Ishikawa (cell line): Measurements from ENCODE around the gene KIF15.

Experiments
- CEBPB ChIP-seq: IDR thresholded peaks from 2 replicates; pipeline ENCODE4 v1.6.1; 2012
- CREB1 ChIP-seq: IDR thresholded peaks from 2 replicates; pipeline ENCODE4 v1.6.1; 2012; ENCODE audit warnings: low read depth
- EP300 ChIP-seq: IDR thresholded peaks from 2 replicates; pipeline ENCODE4 v1.6.1; 2012; ENCODE audit warnings: borderline replicate concordance
- FOXM1 ChIP-seq: IDR thresholded peaks from 2 replicates; pipeline ENCODE4 v1.6.1; 2012; ENCODE audit warnings: low read depth, borderline replicate concordance
- MAX ChIP-seq: IDR thresholded peaks from 2 replicates; pipeline ENCODE4 v1.6.1; 2012
- NFIC ChIP-seq: IDR thresholded peaks from 2 replicates; pipeline ENCODE4 v1.6.1; 2012
- RAD21 ChIP-seq: IDR thresholded peaks from 2 replicates; pipeline ENCODE4 v1.6.1; 2012; ENCODE audit warnings: low read depth
- TEAD4 ChIP-seq: IDR thresholded peaks from 2 replicates; pipeline ENCODE4 v1.6.1; 2012
- TF ChIP-seq, protein P1 (sequence below): IDR thresholded peaks from 2 replicates; pipeline ENCODE4 v1.6.1; 2012; ENCODE audit warnings: low read depth, mild to moderate bottlenecking
- TF ChIP-seq, protein P2 (sequence below): IDR thresholded peaks from 2 replicates; pipeline ENCODE4 v1.6.1; 2012

- TF ChIP-seq CEBPB, result no peak
- no peak for TF ChIP-seq EP300
- TF ChIP-seq, protein P1, sequence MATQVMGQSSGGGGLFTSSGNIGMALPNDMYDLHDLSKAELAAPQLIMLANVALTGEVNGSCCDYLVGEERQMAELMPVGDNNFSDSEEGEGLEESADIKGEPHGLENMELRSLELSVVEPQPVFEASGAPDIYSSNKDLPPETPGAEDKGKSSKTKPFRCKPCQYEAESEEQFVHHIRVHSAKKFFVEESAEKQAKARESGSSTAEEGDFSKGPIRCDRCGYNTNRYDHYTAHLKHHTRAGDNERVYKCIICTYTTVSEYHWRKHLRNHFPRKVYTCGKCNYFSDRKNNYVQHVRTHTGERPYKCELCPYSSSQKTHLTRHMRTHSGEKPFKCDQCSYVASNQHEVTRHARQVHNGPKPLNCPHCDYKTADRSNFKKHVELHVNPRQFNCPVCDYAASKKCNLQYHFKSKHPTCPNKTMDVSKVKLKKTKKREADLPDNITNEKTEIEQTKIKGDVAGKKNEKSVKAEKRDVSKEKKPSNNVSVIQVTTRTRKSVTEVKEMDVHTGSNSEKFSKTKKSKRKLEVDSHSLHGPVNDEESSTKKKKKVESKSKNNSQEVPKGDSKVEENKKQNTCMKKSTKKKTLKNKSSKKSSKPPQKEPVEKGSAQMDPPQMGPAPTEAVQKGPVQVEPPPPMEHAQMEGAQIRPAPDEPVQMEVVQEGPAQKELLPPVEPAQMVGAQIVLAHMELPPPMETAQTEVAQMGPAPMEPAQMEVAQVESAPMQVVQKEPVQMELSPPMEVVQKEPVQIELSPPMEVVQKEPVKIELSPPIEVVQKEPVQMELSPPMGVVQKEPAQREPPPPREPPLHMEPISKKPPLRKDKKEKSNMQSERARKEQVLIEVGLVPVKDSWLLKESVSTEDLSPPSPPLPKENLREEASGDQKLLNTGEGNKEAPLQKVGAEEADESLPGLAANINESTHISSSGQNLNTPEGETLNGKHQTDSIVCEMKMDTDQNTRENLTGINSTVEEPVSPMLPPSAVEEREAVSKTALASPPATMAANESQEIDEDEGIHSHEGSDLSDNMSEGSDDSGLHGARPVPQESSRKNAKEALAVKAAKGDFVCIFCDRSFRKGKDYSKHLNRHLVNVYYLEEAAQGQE, result no peak
- TF ChIP-seq MAX, result no peak
- TF ChIP-seq FOXM1, result no peak
- no peak for TF ChIP-seq TEAD4
- TF ChIP-seq NFIC, result no peak
- TF ChIP-seq RAD21, result no peak
- no peak for TF ChIP-seq CREB1
- TF ChIP-seq, protein P2, sequence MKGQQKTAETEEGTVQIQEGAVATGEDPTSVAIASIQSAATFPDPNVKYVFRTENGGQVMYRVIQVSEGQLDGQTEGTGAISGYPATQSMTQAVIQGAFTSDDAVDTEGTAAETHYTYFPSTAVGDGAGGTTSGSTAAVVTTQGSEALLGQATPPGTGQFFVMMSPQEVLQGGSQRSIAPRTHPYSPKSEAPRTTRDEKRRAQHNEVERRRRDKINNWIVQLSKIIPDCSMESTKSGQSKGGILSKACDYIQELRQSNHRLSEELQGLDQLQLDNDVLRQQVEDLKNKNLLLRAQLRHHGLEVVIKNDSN, result no peak
Measured at GRCh38 chr3:44832965-44833364, 71.4 kb downstream of the KIF15 start.
